Activated effector memory CD4-positive, alpha-beta T cell treated with anti-CD3 and anti-CD28 coated beads, Interleukin-2, amount 50 U/mL, for 16 hours (primary cell): ENCODE data around the gene DUSP22.
"Not testable (repeated sequence)": the region's sequence is repeated elsewhere in the genome, so short reads cannot be mapped to it uniquely, and the experiment has no call there.

Source experiments
- DNase-seq: peaks from one replicate; pipeline ENCODE4 v3.0.0-alpha.2; 2020

DUSP22 gene, protein sequence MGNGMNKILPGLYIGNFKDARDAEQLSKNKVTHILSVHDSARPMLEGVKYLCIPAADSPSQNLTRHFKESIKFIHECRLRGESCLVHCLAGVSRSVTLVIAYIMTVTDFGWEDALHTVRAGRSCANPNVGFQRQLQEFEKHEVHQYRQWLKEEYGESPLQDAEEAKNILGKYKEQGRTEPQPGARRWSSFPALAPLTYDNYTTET

GRCh38 chr6:291697-292505 is at the start of gene DUSP22:
Gene DUSP22, plus strand, starts transcription at chr6:292487. Its CDS starts 53 bp downstream, at chr6:292540.
- DNase-seq, result peak; percentile 91

DNA sequence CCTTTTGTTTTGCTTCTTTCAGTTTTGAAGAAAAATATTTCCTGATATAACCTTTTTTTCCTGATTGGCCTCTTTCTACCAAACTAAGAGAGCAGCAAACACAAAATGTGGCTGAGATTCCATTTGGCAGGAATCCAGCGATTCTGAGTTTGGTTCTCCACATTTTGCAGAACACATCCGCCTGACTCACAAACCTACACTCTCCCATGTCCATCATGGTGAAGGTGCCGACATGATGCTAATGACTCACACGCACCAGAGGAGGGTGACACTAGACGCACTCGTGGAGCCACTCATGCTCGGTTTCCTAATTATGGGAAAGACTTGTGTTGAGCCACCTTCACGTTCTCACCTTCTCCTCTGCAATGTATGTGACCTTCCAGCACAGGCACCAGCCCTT is 45.9 kb upstream of the DUSP22 start:
- no peak for DNase-seq

GRCh38 chr6:247351-247750 is 44.9 kb upstream of the DUSP22 start:
- no peak for DNase-seq

- DNase-seq, result not testable (repeated sequence)
Observed at GRCh38 chr6:248046-248445, 44.2 kb upstream of the DUSP22 start.

DNA sequence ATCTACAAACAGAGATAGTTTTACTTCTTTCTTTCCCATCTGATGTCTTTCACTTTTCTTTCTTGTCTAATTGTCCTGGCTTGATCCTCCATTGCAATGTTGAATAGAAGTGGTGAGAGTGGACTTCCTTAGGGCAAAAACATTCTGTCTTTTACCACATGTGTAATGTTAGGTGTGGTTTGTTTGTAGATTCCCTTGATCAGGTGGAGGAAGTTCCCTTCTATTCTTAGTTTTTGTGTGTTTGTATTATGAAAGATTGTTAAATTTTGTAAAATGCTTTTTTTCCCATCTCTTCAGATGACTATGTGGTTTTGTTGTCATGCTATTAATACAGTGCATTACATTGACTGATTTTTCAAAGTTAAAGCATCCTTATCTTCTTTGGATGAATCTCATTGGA is 41.6 kb upstream of the DUSP22 start:
- DNase-seq, result no peak

- DNase-seq, result no peak
Observed at GRCh38 chr6:251920-252319, 40.4 kb upstream of the DUSP22 start.

- DNase-seq, result no peak
Observed at GRCh38 chr6:252775-253535, 39.3 kb upstream of the DUSP22 start.

- no peak for DNase-seq
Observed at GRCh38 chr6:254016-254415, 38.3 kb upstream of the DUSP22 start.

- DNase-seq, result no peak
Observed at GRCh38 chr6:255041-255750, 37.1 kb upstream of the DUSP22 start.

DNA sequence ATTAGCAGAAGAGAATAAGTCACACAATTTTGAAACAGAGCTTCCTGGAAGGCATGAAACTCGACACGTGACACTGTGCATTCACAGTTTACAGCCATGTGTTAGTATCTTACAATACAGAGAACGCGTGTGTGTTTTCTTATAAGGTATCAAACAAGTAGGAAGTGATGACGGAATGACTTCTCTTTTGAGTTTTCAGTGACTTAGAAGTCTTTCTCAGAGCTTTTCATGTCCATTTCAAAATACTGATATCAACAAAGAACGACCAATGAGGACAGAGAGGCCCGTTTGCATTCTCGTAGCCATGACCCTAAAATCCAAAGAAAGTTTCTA is 36.6 kb upstream of the DUSP22 start:
- DNase-seq, result no peak

GRCh38 chr6:256169-256568 is 36.1 kb upstream of the DUSP22 start:
- DNase-seq, result no peak

DNA sequence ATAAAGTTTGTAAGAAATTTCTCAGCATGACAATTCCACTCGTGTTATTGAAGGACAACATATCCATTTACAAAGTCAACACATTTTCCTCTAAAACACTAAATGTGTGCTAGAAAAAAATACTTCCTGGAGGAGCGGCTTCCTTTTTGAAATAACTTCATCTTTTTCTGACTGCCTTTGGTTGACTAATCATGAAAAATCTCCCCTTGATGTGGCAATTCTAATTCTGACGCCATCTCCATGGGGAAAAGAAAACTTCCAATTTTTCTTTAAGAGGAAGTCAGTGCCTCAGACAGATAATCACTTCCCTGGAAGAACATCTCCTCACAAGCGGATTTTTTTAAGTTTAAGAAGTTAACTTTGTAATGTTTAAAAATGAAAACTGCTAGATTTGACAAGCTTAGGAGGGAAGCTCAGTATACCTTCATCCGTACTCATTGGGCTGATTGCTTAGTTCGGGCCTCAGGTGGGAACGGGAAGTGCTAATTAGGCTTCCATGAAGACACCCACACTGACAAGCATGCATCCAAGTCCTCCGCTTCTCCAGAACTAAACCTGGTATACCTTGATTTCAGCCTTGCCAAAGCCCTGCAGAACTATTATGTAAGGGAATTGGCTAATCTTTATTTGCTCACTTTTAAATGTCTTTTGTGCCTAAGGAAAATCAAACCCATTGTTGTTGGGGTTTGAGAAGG is 35.1 kb upstream of the DUSP22 start:
- DNase-seq, result no peak

DNA sequence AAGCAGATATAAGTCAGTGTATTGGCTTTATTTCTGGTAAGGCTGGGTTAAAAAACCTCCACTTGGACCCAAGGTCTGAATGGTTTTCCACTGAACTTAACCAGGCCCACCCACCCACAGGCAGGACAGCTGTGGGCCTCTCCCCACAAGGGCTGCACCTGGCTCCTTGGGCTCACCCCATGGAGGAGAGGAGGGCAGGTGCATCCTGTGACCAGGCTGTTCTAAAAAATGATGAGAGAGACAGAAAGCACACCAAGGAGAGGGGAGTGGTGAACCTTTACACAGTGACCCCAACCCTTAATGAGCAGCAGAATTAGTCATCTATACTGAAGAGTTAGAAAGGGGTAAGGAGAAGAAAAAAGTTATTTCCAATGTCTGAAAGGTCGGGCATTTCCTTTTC is 34.5 kb upstream of the DUSP22 start:
- no peak for DNase-seq

GRCh38 chr6:259316-259715 is 33.0 kb upstream of the DUSP22 start:
- no peak for DNase-seq

DNA sequence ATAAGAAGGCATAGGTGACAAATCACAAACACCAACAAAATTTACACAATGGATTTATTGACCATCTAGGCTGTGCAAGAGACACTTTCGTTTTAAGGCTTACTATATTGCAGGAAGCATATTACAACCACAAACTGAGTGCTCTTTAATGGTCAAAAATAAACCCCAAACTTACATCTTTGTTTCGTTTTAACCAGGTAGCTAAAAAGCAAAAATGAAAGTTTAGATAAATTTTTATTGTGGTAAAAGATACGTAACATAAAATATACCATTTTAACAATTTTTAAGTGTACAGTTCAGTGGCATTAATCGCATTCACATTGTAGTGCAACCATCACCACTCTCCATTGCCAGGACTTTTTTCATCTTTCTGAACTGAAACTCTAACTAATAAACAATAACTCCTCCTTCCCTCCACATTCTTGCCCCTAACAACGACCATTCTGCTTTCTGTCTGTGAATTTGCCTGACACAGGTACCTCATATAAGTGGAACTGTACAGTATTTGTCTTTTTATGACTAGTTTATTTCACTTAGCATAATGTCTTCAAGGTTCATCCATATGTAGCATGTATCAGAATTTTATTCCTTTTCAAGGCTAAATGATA is 32.3 kb upstream of the DUSP22 start:
- DNase-seq, result no peak

- DNase-seq, result no peak
Observed at GRCh38 chr6:264626-265025, 27.7 kb upstream of the DUSP22 start.

- no peak for DNase-seq
Observed at GRCh38 chr6:268394-268935, 23.8 kb upstream of the DUSP22 start.

DNA sequence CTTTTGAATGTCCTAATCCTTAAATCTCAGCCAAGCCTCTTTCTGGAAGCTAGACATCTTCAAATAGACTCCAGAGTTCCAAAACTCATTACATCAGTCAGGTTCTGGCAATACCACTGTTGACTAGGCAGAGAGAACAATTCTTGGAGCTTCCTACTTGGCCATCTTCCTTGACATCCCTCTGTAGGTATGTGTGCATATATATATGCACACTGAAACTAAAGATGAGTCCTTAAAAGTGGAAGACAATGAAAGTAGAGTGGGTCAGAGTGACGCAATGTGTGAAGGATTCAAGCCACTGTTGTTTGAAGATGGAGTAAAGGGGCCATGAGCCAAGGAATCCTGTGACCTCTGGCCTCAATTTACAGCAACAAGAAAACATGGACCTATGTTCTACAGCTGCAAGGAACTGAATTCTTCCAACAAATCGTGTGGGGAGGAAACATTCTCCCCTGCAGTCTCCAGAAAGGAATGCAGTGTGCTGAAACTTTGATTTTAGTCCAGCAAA is 18.7 kb upstream of the DUSP22 start:
- DNase-seq, result no peak

- DNase-seq, result no peak
Observed at GRCh38 chr6:277746-278145, 14.5 kb upstream of the DUSP22 start.

DNA sequence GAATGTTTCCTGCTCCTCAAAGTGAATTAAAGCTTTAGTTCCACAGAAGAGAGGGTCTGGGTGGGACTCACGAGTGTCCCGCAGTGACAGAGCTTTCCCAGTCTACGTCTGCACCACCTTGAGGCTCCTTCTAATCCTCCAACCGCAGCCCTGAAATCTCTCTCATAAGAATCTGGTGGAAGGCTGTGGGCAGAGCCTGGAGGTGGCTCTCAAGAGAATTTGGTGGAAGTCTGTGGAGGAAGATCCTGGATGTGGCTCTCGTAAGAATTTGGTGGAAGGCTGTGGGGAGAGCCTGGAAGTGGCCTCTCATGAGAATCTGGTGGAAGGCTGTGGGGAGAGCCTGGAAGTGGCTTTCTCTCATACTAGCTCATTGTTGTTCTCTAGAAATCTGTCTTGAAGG is 13.8 kb upstream of the DUSP22 start:
- no peak for DNase-seq

DNA sequence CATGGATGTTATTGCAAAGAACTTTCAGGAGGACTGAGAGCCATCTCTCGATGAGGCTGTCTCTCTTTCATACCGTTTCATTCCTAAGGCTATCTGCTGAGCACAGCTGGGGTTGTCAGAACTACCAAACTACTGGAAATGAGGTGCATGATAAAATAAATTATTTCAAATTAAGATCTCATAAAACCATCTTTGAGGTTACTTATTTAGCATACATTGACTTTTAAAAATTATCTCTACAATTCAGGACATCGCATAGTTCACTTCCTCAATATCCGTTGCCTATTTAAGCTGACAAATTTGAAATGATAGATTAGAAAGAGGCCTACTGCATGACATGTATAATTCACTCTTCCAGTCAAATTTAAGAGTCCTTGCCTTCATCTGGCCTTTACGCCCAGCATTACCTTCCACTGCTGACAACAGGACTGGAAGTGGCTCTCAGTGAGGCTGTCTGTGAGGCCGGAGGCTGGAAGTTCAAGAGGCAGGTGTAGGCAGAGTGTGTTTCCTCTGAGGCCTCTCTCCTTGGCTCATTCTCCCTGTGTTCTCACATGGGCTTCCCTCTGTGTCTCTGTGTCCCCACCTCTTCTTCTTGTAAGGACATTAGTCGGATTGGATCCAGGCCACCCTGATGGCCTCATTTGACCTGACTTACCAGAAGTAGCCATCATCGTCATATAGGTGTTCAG is 12.8 kb upstream of the DUSP22 start:
- no peak for DNase-seq
